Left hindlimb (tissue), 1 donor: Measurements from ENCODE around the gene ZSCAN5B.
A peak's percentile ranks its signal among the peaks of the same experiment; 100 is the strongest.

Experiments used
- DNase-seq: peaks from one replicate; pipeline ENCODE4 v3.0.0-alpha.2; 2018

The ZSCAN5B gene

GRCh38 chr19:56144376-56144775, 53.2 kb downstream of the ZSCAN5B start:
- no peak for DNase-seq

DNA sequence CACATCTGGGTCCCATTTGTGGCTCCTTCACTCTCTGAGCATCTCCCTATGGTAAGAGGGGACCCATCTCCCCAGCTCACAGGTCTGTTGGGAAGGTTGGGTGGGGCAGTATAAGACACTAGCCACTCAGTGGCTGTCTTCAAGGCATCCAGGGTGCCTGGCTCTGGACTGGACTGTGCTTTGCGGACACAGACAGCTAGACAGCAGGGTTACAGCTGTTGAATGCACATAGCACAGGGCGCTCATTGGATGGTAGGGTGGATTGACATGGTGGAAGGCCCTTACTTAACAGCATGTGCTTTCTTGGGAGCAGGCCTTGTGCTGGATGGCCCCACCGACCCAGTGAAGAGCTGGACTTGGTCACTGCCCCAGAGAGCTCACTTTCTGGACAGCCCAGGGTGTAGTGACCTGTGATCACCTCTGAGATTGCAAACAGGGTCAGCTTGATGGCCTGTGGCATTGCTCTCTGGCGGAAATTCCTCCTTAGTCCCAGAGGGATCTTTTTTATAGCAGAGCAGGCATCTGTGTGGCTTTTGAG, 54.6 kb downstream of the ZSCAN5B start:
- DNase-seq: no peak

DNA sequence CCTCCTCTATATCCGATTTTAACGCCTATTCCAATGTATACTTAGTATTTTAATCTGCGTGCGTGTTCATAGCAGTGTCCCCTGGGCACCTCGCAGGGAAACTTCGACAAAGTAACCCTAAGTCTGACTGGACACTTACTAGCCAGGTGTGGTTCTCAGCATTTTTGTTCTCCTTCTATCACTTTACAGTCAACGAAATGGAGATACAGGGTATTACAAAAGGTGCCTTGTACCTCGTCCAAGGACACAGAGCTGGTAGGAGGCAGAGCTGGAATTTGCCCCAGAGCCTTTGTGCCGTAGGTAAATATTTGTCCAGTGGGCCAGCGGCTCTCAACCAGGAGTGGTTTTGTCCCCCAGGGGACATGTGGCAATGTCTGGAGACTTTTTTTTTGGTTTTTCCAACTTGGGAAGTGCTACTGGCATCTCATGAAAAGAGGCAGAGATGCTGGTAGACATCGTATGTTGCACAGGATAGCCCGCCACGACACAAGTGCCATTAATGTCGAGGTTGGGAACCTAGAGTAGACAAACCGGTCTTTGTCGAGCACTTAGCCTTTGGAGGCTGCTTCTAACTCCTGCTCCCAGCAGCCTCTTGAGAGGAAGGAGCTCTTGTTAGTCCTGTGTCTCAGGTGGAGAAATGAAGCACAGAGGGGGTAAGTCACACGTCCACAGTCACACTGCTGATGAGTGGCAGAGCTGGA, 55.3 kb downstream of the ZSCAN5B start:
- DNase-seq: no peak

DNA sequence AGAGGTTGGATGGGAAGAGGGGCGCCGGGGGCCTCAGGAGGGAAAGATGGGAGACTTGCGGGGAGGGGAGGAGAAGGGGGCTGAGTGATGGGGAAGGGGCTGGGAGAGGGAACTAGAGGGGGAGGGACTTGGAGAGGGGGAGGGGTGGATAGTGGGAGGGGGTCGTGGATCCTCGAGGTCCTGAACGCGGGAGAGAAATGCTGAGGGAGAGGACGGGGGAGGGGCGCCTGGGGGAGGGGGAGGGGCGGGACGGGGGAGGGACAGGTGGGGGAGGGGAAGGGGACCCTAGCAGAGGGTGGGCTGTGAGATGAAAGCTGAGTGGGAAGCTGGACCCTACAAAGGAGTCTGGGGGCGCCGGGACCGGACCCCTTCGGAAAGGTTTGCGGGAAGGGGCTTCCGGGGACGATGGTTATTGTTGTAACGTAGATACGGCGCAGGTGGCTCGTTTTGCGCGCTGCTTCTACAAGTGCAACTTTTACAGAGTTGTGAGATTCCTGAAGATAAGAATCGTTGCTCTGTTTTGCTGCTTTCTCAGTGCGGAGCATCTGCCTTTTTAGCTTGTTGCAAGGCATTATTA, 56.1 kb downstream of the ZSCAN5B start:
- no peak for DNase-seq

GRCh38 chr19:56140583-56141416, 56.8 kb downstream of the ZSCAN5B start, which contains the start of gene ZNF444:
Gene ZNF444, plus strand, starts transcription at chr19:56141287. Its CDS starts 5,625 bp downstream, at chr19:56146912.
- DNase-seq: peak; percentile 100

GRCh38 chr19:56139847-56140582, 57.6 kb downstream of the ZSCAN5B start:
- DNase-seq: no peak
